IMR-90 (cell line): ENCODE results near the gene LRIG1.

Experiments
- CEBPB ChIP-seq: IDR thresholded peaks from 2 replicates; pipeline ENCODE4 v1.6.1; 2012; ENCODE audit warnings: low read depth, low read length, improper control_type of control experiment
- FOS ChIP-seq: fragments of 150-350 bp; IDR thresholded peaks from 2 replicates; pipeline ENCODE4 v1.6.1; 2016; ENCODE audit warnings: low read depth, low read length
- MAFK ChIP-seq: IDR thresholded peaks from 2 replicates; pipeline ENCODE4 v1.6.1; 2012; ENCODE audit warnings: low read depth, low read length, improper control_type of control experiment
- POLR2A ChIP-seq: IDR thresholded peaks from 2 replicates; pipeline ENCODE4 v1.6.1; 2012; ENCODE audit warnings: mild to moderate bottlenecking, low read depth, low read length
- RAD21 ChIP-seq: IDR thresholded peaks from 2 replicates; pipeline ENCODE4 v1.6.1; 2012; ENCODE audit warnings: low read length, improper control_type of control experiment
- RCOR1 ChIP-seq: IDR thresholded peaks from 2 replicates; pipeline ENCODE4 v1.6.1; 2012; ENCODE audit warnings: mild to moderate bottlenecking, low read length, improper control_type of control experiment; ENCODE audit not compliant: insufficient replicate concordance
- SMC3 ChIP-seq: fragments of 150-350 bp; IDR thresholded peaks from 2 replicates; pipeline ENCODE4 v1.6.1; 2016; ENCODE audit warnings: low read depth, mild to moderate bottlenecking, antibody characterized with exemption, low read length, moderate library complexity
- USF2 ChIP-seq: fragments of 150-350 bp; IDR thresholded peaks from 2 replicates; pipeline ENCODE4 v1.6.1; 2017; ENCODE audit warnings: mild to moderate bottlenecking, antibody characterized with exemption, low read length, low read depth
- TF ChIP-seq, protein P1 (sequence below): conservative IDR thresholded peaks from 2 replicates; pipeline ENCODE4 v1.5.1; 2012; ENCODE audit warnings: mild to moderate bottlenecking, low read depth, low read length, improper control_type of control experiment

GRCh38 chr3:66497288-66497984 is 3.4 kb downstream of the LRIG1 start:
- TF ChIP-seq, protein P1, sequence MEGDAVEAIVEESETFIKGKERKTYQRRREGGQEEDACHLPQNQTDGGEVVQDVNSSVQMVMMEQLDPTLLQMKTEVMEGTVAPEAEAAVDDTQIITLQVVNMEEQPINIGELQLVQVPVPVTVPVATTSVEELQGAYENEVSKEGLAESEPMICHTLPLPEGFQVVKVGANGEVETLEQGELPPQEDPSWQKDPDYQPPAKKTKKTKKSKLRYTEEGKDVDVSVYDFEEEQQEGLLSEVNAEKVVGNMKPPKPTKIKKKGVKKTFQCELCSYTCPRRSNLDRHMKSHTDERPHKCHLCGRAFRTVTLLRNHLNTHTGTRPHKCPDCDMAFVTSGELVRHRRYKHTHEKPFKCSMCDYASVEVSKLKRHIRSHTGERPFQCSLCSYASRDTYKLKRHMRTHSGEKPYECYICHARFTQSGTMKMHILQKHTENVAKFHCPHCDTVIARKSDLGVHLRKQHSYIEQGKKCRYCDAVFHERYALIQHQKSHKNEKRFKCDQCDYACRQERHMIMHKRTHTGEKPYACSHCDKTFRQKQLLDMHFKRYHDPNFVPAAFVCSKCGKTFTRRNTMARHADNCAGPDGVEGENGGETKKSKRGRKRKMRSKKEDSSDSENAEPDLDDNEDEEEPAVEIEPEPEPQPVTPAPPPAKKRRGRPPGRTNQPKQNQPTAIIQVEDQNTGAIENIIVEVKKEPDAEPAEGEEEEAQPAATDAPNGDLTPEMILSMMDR, result no peak
- TF ChIP-seq USF2, result no peak
- TF ChIP-seq CEBPB, result no peak
- no peak for TF ChIP-seq RAD21
- TF ChIP-seq FOS, result no peak
- no peak for TF ChIP-seq POLR2A
- no peak for TF ChIP-seq RCOR1
- TF ChIP-seq SMC3, result no peak
- no peak for TF ChIP-seq MAFK
